MM.1S (cell line): ENCODE measurements around the gene TUT1.

ENCODE experiments used
- EZH2 ChIP-seq: fragments of 300-600 bp; sonication (generic); optimal IDR thresholded peaks from 2 replicates; pipeline ENCODE3; 2017; ENCODE audit warnings: low read depth, mild to moderate bottlenecking, antibody characterized with exemption, low read length, mixed read lengths
- EZH2phosphoT487 ChIP-seq: fragments of 300-600 bp; sonication (generic); IDR thresholded peaks from 2 replicates; pipeline ENCODE4 v1.6.1; 2018; ENCODE audit warnings: antibody characterized with exemption, low read length
- TF ChIP-seq, protein P1 (sequence below): fragments of 300-600 bp; sonication (generic); IDR thresholded peaks from 2 replicates; pipeline ENCODE4 v1.5.1; 2016; ENCODE audit warnings: antibody characterized with exemption, low read length, mixed read lengths

DNA sequence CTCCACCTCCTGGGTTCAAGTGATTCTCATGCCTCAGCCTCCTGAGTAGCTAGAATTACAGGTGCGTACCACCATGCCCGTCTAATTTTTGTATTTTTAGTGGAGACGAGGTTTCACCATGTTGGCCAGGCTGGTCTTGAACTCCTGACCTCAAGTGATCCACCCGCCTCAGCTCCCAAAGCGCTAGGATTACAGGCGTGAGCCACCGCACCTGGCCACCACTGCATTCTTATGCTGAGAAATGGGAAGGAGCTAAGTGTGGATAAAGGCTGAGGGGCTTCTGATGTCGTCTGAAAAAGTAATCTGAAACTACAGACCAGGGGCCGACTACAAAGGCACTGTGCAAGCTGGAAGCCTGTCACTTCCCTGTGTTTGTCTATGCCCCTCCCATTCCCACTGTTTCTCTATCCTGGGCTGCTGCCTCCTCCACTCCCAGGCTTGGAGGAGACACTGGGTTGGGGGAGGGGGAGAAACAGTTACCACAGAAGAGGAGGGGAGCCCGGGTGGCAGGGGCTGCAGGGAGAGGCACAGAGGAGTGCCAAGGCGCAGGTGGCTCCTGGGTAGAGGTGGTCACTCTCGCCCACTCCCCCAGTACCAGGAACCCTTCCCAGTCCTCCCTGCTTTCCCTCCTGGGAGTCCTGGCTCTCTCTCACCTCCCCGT, 13.3 kb upstream of the TUT1 start:
- TF ChIP-seq, protein P1, sequence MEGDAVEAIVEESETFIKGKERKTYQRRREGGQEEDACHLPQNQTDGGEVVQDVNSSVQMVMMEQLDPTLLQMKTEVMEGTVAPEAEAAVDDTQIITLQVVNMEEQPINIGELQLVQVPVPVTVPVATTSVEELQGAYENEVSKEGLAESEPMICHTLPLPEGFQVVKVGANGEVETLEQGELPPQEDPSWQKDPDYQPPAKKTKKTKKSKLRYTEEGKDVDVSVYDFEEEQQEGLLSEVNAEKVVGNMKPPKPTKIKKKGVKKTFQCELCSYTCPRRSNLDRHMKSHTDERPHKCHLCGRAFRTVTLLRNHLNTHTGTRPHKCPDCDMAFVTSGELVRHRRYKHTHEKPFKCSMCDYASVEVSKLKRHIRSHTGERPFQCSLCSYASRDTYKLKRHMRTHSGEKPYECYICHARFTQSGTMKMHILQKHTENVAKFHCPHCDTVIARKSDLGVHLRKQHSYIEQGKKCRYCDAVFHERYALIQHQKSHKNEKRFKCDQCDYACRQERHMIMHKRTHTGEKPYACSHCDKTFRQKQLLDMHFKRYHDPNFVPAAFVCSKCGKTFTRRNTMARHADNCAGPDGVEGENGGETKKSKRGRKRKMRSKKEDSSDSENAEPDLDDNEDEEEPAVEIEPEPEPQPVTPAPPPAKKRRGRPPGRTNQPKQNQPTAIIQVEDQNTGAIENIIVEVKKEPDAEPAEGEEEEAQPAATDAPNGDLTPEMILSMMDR = no peak
- TF ChIP-seq EZH2 = no peak
- no peak for TF ChIP-seq EZH2phosphoT487
